ENCODE data around the gene SEMA3B.

The SEMA3B gene

GRCh38 chr3:50286322-50287227, 17.6 kb downstream of the SEMA3B start:
- DNase-seq (ENCODE audit: low read depth) = no peak
- TF ChIP-seq CTCF (conservative IDR thresholded peaks at IDR 0.05; ENCODE audit: low read depth, low read length) = no peak
- no peak overlapping the region for H3K4me3 ChIP-seq (ENCODE audit: low read depth, low read length)

- H3K4me3 ChIP-seq (ENCODE audit: low read depth, low read length) = no peak overlapping the region
- no peak for TF ChIP-seq CTCF (conservative IDR thresholded peaks at IDR 0.05; ENCODE audit: low read depth, low read length)
Measured at GRCh38 chr3:50287262-50287661, 18.3 kb downstream of the SEMA3B start.

GRCh38 chr3:50288387-50289007, 19.6 kb downstream of the SEMA3B start:
- no peak for TF ChIP-seq CTCF (conservative IDR thresholded peaks at IDR 0.05; ENCODE audit: low read depth, low read length)
- H3K4me3 ChIP-seq (ENCODE audit: low read depth, low read length) = no peak overlapping the region
- no peak for DNase-seq (ENCODE audit: low read depth)

More at GRCh38 chr3:50287262-50287661, 18.3 kb downstream of the SEMA3B start:
- no peak for DNase-seq (ENCODE audit: low read depth)

- H3K4me3 ChIP-seq (ENCODE audit: low read depth, low read length) = no peak overlapping the region
- no peak for DNase-seq (ENCODE audit: low read depth)
- TF ChIP-seq CTCF (conservative IDR thresholded peaks at IDR 0.05; ENCODE audit: low read depth, low read length) = no peak
Measured at GRCh38 chr3:50289130-50289529, 20.2 kb downstream of the SEMA3B start.

GRCh38 chr3:50290161-50290641, 21.3 kb downstream of the SEMA3B start:
- no peak for DNase-seq (ENCODE audit: low read depth)

More at GRCh38 chr3:50290161-50290641, 21.3 kb downstream of the SEMA3B start:
- TF ChIP-seq CTCF (conservative IDR thresholded peaks at IDR 0.05; ENCODE audit: low read depth, low read length) = no peak
- H3K4me3 ChIP-seq (ENCODE audit: low read depth, low read length) = no peak overlapping the region
